Cortex of kidney (tissue), 1 donor: ENCODE data around the gene DIAPH1.

Experiments
- DNase-seq: peaks from one replicate; lab custom pipeline; 2025; lab: John Stamatoyannopoulos, UW

DIAPH1 gene

DNA sequence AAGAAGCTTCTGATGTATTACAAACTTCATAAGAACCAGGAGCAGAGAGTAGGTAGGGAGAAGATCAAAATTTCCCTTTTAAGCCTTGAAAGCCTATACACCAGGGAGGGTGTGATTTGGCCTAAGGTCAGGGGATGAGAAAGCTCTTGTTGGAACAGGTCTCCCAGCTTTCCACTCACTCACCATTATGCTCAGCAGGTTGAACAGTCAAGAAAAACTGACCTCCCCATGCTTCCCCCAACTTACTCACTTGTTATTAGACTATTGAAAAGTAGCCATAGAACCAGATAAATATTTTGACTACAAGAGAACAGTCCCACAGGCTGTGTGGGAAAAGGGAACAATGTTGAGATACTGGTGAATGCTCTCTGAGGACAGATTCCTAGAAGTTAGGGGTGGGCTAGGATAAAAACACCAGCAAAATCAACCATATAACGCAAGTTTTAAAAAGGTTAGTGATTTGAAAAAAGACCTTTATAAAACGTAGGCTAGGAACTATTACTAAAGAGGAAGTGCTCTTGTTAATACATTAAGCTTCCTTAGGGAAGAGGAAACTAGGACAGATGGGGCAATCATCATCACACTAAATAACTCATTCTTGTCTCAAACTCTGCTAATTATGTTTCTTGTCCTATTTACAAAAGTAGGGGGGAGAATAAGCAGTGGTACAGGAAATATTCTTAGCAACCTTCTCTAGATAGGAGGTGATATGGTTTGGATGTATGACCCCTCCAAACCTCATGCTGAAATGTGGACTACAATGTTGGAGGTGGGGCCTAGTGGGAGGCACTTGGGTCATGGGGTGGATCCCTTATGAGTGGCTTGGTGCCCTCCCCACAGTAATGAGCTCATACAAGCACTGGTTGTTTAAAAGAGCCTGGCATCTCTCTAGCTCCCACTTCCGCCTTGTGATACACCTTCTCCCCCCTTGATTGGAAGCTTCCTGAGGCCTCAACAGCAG lies 98.9 kb downstream of the DIAPH1 start:
- no peak for DNase-seq

- no peak for DNase-seq
These were observed 100.2 kb downstream of the DIAPH1 start for GRCh38 chr5:141518618-141519015.

DNA sequence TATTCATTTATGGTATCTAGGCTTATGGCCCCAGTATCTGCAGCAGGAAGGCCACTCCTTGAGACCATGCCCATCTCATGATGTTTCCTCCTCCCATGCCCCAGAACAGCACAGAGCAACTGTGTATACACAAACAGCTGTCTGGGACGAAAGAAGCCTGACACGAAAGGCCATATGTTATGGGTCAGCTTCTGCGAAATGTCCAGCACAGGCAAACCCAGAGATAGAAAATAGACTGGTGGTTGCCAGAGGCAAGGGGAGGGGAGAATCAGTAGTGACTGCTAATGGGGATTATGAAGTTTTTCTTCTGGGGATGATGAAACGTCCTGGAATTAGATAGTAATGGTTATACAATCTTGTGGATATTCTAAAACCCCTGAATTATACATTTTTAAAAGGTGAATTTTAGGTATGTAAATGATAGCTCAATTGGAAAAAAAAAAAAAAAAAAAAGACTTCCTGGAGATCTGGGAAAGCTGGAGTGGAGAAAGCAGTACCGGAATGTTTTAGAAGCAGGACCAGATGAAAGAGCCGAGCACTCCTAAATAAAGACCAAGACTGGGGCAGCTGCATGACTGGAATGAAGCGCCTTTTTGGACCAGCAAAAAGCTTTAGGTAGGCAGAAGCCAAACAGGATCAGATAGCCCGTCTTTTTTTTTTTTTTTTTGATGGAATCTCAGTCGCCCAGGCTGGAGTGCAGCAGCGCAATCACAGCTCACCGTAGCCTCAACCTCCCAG lies 100.8 kb downstream of the DIAPH1 start:
- no peak for DNase-seq

- no peak for DNase-seq
These were observed 101.5 kb downstream of the DIAPH1 start for GRCh38 chr5:141517312-141517711.

DNA sequence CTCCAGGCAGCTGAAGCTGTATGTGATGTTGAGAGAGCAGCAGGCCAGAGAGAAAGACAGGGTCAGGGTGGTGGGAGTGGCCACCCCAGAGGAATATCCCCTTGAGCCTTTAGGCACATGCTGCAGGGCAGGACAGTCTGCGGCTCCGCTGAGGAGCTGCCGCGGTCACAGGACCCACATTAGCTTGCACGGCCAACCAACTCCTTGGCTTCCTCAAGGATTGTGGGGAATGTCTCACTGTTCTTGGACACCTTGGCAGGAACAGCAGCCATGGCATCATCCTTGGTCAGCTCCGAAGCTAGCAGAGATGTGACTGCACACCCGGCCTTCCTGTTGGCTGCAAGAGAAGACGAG lies 102.2 kb downstream of the DIAPH1 start:
- no peak for DNase-seq

DNA sequence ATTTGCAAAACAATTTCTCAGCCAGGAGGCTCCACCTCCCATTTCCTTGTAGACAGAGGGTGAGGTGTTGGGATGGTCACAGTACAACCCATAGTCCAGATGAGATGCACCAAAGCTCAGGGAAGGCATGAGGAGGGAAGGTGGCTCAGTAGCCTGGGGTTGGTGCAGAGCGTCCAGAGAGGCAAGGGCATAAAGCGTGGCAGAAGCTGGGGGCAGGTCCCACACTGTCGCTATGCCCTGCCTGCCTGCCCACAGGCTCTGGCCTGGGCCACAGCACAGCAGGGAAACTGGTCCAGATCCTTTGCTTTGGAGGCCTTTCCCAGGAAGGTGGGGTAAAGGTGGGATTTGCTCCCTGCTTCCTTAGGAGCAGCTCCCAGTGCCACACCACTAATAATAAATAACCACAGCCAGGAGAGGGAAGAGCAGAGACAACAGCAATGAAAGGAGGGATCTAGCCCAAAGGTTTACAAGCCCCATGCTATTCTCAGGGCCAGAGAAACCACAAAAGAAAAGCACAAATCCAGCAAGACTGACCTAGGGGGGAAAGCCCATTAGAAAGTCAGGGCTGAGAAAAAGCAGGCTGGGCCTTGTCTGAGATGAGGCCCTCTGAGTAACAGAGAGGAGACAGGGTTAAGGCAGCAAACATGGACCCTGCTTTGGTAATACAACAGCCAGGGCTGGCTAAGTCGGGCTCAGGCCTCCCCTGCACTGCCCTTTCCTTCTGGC lies 102.7 kb downstream of the DIAPH1 start:
- no peak for DNase-seq

GRCh38 chr5:141515141-141515540 lies 103.7 kb downstream of the DIAPH1 start:
- no peak for DNase-seq

GRCh38 chr5:141514330-141515133 lies 104.3 kb downstream of the DIAPH1 start:
- DNase-seq, result no peak

- no peak for DNase-seq
These were observed 105.0 kb downstream of the DIAPH1 start for GRCh38 chr5:141513627-141514329.

DNA sequence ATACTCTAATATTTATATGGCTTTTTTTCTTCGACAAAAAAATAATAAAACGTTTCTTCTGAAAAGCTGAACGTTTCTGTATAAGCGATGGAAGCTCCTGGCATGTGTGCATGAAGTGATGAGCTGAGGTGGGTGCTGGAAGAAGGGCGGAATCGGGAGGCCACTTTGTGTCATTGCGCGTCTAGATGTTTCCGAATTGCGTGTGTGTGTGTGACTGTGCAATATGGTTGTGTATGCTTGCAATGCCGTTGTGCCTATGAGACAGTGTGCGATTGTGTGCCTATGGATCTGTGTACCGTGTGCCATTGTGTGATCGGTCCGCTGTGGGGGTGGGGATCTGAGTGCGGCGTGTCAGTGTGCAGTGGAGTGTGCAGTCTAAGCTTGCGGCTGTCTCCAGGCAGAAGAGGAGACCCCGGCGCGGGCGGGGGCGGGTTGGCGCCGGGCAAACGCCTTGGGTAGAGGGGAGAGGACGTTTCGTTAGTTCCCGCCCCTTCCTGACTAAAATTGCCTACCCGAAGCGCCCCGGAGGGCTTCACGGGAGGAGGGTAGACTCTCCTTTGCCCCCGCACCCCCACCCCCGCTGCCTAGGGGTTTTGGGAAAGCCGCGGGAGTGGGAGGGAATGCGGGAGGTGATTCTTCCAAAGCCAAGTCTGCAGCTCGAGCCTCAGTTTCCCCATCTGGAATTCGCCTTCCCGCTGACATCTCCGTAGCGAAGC lies 105.7 kb downstream of the DIAPH1 start:
- DNase-seq, result no peak

- DNase-seq, result no peak
These were observed 106.3 kb downstream of the DIAPH1 start for GRCh38 chr5:141512390-141512910.

DNA sequence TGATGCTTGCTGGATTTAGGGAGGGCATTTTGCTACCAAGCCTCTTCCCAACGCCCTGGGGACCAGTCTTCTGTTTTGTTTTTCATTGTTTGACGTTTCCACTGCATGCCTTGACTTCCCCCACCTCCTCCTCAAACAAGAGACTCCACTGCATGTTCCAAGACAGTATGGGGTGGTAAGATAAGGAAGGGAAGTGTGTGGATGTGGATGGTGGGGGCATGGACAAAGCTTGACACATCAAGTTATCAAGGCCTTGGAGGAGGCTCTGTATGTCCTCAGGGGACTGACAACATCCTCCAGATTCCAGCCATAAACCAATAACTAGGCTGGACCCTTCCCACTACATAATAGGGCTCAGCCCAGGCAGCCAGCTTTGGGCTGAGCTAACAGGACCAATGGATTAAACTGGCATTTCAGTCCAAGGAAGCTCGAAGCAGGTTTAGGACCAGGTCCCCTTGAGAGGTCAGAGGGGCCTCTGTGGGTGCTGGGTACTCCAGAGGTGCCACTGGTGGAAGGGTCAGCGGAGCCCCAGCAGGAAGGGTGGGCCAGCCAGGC lies 107.0 kb downstream of the DIAPH1 start:
- DNase-seq, result no peak

- DNase-seq, result no peak
These were observed 107.8 kb downstream of the DIAPH1 start for GRCh38 chr5:141510850-141511601.

DNA sequence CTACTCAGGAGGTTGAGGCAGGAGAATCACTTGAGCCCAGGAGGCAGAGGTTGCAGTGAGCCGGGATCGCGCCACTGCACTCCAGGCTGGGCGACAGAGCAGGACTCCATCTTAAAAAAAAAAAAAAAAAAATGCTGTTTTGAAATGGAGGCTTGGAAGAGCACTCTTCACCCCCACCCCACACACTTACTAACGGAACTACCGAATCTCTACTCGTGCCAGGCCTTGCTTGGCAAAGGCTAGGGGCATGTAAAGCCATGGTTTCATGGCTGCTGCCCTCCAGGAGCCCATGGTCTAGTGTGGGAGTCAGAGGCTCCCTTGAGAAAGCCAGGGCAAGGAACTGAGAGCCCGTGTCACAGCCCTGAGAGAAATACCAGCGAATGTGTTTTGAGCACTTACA lies 108.6 kb downstream of the DIAPH1 start:
- DNase-seq, result no peak

- DNase-seq, result no peak
These were observed 109.8 kb downstream of the DIAPH1 start for GRCh38 chr5:141508798-141509611.

DNA sequence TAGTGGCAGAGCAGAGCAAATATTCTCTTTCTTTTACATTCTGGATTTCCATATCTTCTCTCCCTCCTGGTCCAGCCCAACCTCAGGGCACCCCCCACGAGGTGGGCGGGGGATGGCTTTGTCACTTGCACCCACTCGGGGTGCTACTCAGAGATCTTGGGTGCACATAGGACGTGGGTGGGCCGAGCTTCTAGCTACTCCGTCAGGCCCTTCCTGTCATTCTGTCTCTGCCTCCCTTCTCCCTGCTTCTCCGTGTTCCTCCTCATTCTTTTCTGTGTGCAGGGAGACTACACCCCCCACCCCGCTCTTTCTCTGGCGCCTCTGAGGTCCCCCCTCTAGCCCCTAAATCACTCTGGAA lies 110.4 kb downstream of the DIAPH1 start:
- DNase-seq, result no peak

- no peak for DNase-seq
These were observed 111.3 kb downstream of the DIAPH1 start for GRCh38 chr5:141507387-141508091.
